K562 (cell line): ENCODE data around the gene RPS2. TPM values are rescaled to one million over a fixed set of nuclear protein-coding genes. Genes with fewer than 3 reads are reported as not detected.

Source experiments
- CREB3L1 ChIP-seq: fragments of 450-650 bp; IDR thresholded peaks from 2 replicates; pipeline ENCODE4 v1.6.1; 2014; ENCODE audit warnings: low read depth, mild to moderate bottlenecking, moderate library complexity, borderline replicate concordance
- EGR1 ChIP-seq: fragments of 450-650 bp; conservative IDR thresholded peaks from 2 replicates; pipeline ENCODE4 v1.6.1; 2017; ENCODE audit warnings: mild to moderate bottlenecking
- ERF ChIP-seq: fragments of 450-650 bp; formaldehyde crosslinking; IDR thresholded peaks from 2 replicates; pipeline ENCODE4 v1.4.0; 2020; ENCODE audit warnings: mild to moderate bottlenecking, mixed read lengths
- HCFC1 ChIP-seq: IDR thresholded peaks from 2 replicates; pipeline ENCODE4 v1.6.1; 2012; ENCODE audit warnings: low read depth, low read length, improper control_type of control experiment
- L3MBTL2 ChIP-seq: fragments of 450-650 bp; IDR thresholded peaks from 2 replicates; pipeline ENCODE4 v1.6.1; 2016; ENCODE audit warnings: mild to moderate bottlenecking, moderate library complexity
- LCOR ChIP-seq: sonication (generic); formaldehyde crosslinking; IDR thresholded peaks from 2 replicates; pipeline ENCODE4 v1.8.0; 2022; ENCODE audit warnings: mild to moderate bottlenecking, missing genetic modification reagents
- NKRF ChIP-seq: fragments of 450-650 bp; IDR thresholded peaks from 2 replicates; pipeline ENCODE4 v1.6.1; 2016; ENCODE audit warnings: borderline replicate concordance
- NR0B1 ChIP-seq: fragments of 450-650 bp; IDR thresholded peaks from one replicate; pipeline ENCODE4 v1.6.1; 2018; ENCODE audit warnings: mild to moderate bottlenecking, moderate library complexity; ENCODE audit not compliant: partially characterized antibody
- POLR2AphosphoS5 ChIP-seq: IDR thresholded peaks from 2 replicates; pipeline ENCODE4 v1.6.1; 2011; ENCODE audit warnings: mild to moderate bottlenecking, low read depth, low read length, moderate library complexity; ENCODE audit not compliant: control insufficient read depth, insufficient read depth
- RBFOX2 ChIP-seq: fragments of 200-400 bp; formaldehyde crosslinking; IDR thresholded peaks from 2 replicates; pipeline ENCODE4 v1.6.1; 2017; ENCODE audit warnings: low read depth, mild to moderate bottlenecking, low read length, moderate library complexity
- SIN3B ChIP-seq: fragments of 450-650 bp; IDR thresholded peaks from 2 replicates; pipeline ENCODE4 v1.6.1; 2017; ENCODE audit warnings: low read depth, mild to moderate bottlenecking, moderate library complexity
- SRF ChIP-seq, 2 experiments: fragments of 250-450, 450-650 bp in 1 of 2; sonication (Bioruptor Pico) in 1 of 2; sonication (generic) in 1 of 2; formaldehyde crosslinking; IDR thresholded peaks; 2 replicates each; pipeline versions ENCODE4 v1.5.0 to v1.5.1; 2020 to 2022; ENCODE audit warnings: mild to moderate bottlenecking in 1 of 2, missing genetic modification reagents in 1 of 2
- SRSF1 ChIP-seq: fragments of 200-400 bp; formaldehyde crosslinking; IDR thresholded peaks from 2 replicates; pipeline ENCODE4 v1.6.1; 2017; ENCODE audit warnings: mild to moderate bottlenecking, low read depth, low read length, moderate library complexity
- TAF1 ChIP-seq: IDR thresholded peaks from 2 replicates; pipeline ENCODE4 v1.6.1; 2011; ENCODE audit warnings: mild to moderate bottlenecking, low read length, moderate library complexity; ENCODE audit not compliant: insufficient read depth, control insufficient read depth, severe bottlenecking; ENCODE audit errors: extremely low read depth
- TAF9B ChIP-seq: fragments of 450-650 bp; IDR thresholded peaks from 2 replicates; pipeline ENCODE4 v1.6.1; 2018; ENCODE audit warnings: mild to moderate bottlenecking; ENCODE audit not compliant: partially characterized antibody
- ZNF143 ChIP-seq: sonication (generic); formaldehyde crosslinking; IDR thresholded peaks from 2 replicates; pipeline ENCODE4 v1.9.0; 2022; ENCODE audit warnings: mild to moderate bottlenecking, missing genetic modification reagents
- polyA plus RNA-seq, 8 experiments: library from polyadenylated mRNA; depleted of rRNA in 4 of 8; stranded (reverse) in 5 of 8; unstranded in 3 of 8; fragments of >200 nt; fragmentation: Nextera tagmentation in 2 of 8; fragmentation: Illumina TruSeq in 1 of 8; extraction: Ambion mirVana in 2 of 8; extraction: Trizol in 1 of 8; gene quantifications; 2 replicates each; pipeline versions ENCODE4 v1.2.1 to v1.2.3, GENCODE V29; 2011 to 2014; ENCODE audit warnings: inconsistent platforms in 1 of 8, missing spikeins in 1 of 8
- total RNA-seq, 7 experiments: library from RNA; depleted of rRNA in 6 of 7; stranded (reverse); fragments of >200 nt in 6 of 7; fragmentation: Illumina TruSeq in 2 of 7; extraction: Trizol in 2 of 7; gene quantifications; 2 replicates each; pipeline versions ENCODE4 v1.2.1 to v1.2.3, GENCODE V29; 2011 to 2021; ENCODE audit warnings: low replicate concordance in 1 of 7
- TF ChIP-seq, protein P1 (sequence below): IDR thresholded peaks from 2 replicates; pipeline ENCODE4 v1.6.1; 2011; ENCODE audit warnings: borderline replicate concordance, low read depth, mild to moderate bottlenecking, moderate library complexity, low read length; ENCODE audit not compliant: insufficient read depth, poor library complexity, severe bottlenecking
- TF ChIP-seq, protein P2 (sequence below): fragments of 450-650 bp; formaldehyde crosslinking; IDR thresholded peaks from 2 replicates; pipeline ENCODE4 v1.4.0; 2022; ENCODE audit warnings: missing genetic modification characterization

RPS2 gene
- total and polyA plus RNA-seq, 9 of the 15 experiments (the other 6 are each of a cell fraction or from before 2014, with no cell fraction given): 834 to 4,794 (median 3,793) TPM

- TF ChIP-seq RBFOX2 (peak; percentile 96), L3MBTL2 (peak; percentile 81), SIN3B (peak; percentile 44; the same call in 1 of the 2 replicates), NKRF (no peak), SRF (CRISPR knock-in tag; IDR thresholded peaks at IDR 0.05) (0 out of 4 replicates have a peak, but pooled peaks of 1 of the 2 experiments have one; percentile 36), CREB3L1 (peak; percentile 87), LCOR (CRISPR knock-in tag) (peak; percentile 53; the same call in 1 of the 2 replicates), EGR1 (peak; percentile 77), TAF1 (peak; percentile 53), HCFC1 (peak; percentile 98), POLR2AphosphoS5 (peak; percentile 51; the same call in 1 of the 2 replicates), ZNF143 (CRISPR knock-in tag) (peak; percentile 97), ERF (CRISPR knock-in tag) (peak; percentile 23; the same call in 1 of the 2 replicates), SRSF1 (no peak), NR0B1 (no peak), TAF9B (no peak)
- TF ChIP-seq, protein P1, sequence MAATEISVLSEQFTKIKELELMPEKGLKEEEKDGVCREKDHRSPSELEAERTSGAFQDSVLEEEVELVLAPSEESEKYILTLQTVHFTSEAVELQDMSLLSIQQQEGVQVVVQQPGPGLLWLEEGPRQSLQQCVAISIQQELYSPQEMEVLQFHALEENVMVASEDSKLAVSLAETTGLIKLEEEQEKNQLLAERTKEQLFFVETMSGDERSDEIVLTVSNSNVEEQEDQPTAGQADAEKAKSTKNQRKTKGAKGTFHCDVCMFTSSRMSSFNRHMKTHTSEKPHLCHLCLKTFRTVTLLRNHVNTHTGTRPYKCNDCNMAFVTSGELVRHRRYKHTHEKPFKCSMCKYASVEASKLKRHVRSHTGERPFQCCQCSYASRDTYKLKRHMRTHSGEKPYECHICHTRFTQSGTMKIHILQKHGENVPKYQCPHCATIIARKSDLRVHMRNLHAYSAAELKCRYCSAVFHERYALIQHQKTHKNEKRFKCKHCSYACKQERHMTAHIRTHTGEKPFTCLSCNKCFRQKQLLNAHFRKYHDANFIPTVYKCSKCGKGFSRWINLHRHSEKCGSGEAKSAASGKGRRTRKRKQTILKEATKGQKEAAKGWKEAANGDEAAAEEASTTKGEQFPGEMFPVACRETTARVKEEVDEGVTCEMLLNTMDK: peak; percentile 100
- TF ChIP-seq, protein P2, sequence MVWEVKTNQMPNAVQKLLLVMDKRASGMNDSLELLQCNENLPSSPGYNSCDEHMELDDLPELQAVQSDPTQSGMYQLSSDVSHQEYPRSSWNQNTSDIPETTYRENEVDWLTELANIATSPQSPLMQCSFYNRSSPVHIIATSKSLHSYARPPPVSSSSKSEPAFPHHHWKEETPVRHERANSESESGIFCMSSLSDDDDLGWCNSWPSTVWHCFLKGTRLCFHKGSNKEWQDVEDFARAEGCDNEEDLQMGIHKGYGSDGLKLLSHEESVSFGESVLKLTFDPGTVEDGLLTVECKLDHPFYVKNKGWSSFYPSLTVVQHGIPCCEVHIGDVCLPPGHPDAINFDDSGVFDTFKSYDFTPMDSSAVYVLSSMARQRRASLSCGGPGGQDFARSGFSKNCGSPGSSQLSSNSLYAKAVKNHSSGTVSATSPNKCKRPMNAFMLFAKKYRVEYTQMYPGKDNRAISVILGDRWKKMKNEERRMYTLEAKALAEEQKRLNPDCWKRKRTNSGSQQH (CRISPR knock-in tag): no peak
Observed at GRCh38 chr16:1959269-1960039, 5.2 kb downstream of the RPS2 start, which contains the start of gene NDUFB10 (continued).
